ENCODE data around the gene SMIM11. TPM values are rescaled to one million over a fixed set of nuclear protein-coding genes. Genes with fewer than 3 reads are reported as not detected.

SMIM11 gene
- total and polyA plus RNA-seq, 2 donors (not counting 1 experiment from before 2014, with no cell fraction given), result 8.0 to 19.3 TPM

DNA sequence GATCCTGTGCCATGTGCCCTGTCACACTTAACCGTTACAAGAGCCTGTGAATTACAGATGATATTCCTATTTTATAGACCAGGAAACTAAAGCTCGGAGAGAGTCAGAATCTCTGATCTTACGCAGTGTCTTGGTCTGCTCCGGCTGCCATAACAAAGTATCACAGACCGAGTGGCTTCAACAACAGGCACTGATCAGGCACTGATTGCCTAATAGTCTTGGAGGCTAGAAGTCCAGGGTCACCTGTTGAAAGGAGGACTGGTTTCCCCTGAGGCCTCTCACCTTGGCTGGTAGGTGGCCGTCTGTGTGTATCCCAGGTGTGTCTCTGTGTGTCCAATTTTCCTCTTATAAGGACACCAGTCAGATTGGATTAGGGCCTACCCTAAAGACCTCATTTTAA is 43.0 kb upstream of the SMIM11 start:
- no peaks in the 10 kb centered on the region for H3K27me3 ChIP-seq (ENCODE audit: control insufficient read depth, insufficient read depth, low read length)
- no peak overlapping the region for H3K9ac ChIP-seq (ENCODE audit: insufficient read depth, low read length)
- no peak for TF ChIP-seq EZH2 (IDR thresholded peaks at IDR 0.05; ENCODE audit: low read length, missing control alignments)
- TF ChIP-seq, protein P1, sequence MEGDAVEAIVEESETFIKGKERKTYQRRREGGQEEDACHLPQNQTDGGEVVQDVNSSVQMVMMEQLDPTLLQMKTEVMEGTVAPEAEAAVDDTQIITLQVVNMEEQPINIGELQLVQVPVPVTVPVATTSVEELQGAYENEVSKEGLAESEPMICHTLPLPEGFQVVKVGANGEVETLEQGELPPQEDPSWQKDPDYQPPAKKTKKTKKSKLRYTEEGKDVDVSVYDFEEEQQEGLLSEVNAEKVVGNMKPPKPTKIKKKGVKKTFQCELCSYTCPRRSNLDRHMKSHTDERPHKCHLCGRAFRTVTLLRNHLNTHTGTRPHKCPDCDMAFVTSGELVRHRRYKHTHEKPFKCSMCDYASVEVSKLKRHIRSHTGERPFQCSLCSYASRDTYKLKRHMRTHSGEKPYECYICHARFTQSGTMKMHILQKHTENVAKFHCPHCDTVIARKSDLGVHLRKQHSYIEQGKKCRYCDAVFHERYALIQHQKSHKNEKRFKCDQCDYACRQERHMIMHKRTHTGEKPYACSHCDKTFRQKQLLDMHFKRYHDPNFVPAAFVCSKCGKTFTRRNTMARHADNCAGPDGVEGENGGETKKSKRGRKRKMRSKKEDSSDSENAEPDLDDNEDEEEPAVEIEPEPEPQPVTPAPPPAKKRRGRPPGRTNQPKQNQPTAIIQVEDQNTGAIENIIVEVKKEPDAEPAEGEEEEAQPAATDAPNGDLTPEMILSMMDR (conservative IDR thresholded peaks at IDR 0.05 in 1 of 2, IDR thresholded peaks at IDR 0.05 in 1 of 2; ENCODE audit: low read depth in 1 of 2, low read length in 2 of 2), result no peak
- H4K20me1 ChIP-seq (ENCODE audit: control insufficient read depth, extremely low read depth, insufficient read depth, low read length), result no peaks in the 10 kb centered on the region
- no peak overlapping the region for H3K27ac ChIP-seq (ENCODE audit: insufficient read depth, low read length)
- no peak overlapping the region for H3K4me2 ChIP-seq (ENCODE audit: extremely low read depth, insufficient read depth, low read length)
- H3K9me3 ChIP-seq (ENCODE audit: control insufficient read depth, insufficient read depth, low read depth, low read length), result no peaks in the 10 kb centered on the region
- no peaks in the 10 kb centered on the region for H3K79me2 ChIP-seq (ENCODE audit: control insufficient read depth, insufficient read depth, low read length)
- no peaks in the 10 kb centered on the region for H3K4me1 ChIP-seq (ENCODE audit: control insufficient read depth, extremely low read depth, insufficient read depth, low read length)
- no peak overlapping the region for H2AFZ ChIP-seq (ENCODE audit: low read length)
- DNase-seq (ENCODE audit: low read depth in 2 of 2), result no peak
- H3K36me3 ChIP-seq (ENCODE audit: control insufficient read depth, insufficient read depth, low read length), result no peaks in the 10 kb centered on the region
- H3K4me3 ChIP-seq (replicated peaks in 1 of 4; ENCODE audit: control extremely low read depth in 1 of 4, insufficient read depth in 1 of 4, low read depth in 3 of 4, low read length in 4 of 4), result no peak overlapping the region

DNA sequence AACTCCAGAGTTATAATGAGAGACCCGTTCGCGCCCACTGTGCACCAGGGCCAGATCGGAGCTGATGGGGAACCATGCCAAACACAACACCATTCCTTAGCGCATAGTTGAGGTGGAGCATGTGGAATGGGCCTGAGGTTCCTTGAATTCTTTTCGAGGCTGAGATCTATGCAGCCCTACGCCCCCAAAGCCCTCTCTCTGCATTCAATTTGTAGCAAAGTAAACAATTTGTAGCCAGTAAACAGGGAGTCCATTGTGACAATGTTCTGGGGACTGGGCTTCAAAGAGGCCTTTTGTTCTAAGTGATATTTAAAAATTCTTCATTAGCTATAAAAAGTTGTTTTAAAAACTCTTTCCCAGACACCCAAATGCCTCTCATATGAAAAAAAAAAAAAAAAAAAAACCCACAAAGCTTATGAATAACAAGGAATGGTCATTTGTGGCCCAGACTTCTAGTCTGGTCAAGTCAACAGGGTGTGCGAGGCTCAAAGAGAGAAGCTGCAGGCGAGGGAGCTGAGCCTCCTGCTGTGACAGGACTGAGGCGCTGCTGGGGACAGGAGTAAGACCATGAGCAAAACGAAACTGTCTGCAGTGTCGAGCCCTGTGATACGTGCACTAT is 42.1 kb upstream of the SMIM11 start:
- H3K4me3 ChIP-seq (replicated peaks in 1 of 4; ENCODE audit: control extremely low read depth in 1 of 4, insufficient read depth in 1 of 4, low read depth in 3 of 4, low read length in 4 of 4), result no peak overlapping the region
- H3K9ac ChIP-seq (ENCODE audit: insufficient read depth, low read length), result no peak overlapping the region
- H3K27ac ChIP-seq (ENCODE audit: insufficient read depth, low read length), result no peak overlapping the region
- no peaks in the 10 kb centered on the region for H3K4me1 ChIP-seq (ENCODE audit: control insufficient read depth, extremely low read depth, insufficient read depth, low read length)
- DNase-seq (ENCODE audit: low read depth in 2 of 2), result peak in 1 of 2 donors; percentile 89
- H3K79me2 ChIP-seq (ENCODE audit: control insufficient read depth, insufficient read depth, low read length), result no peaks in the 10 kb centered on the region
- no peaks in the 10 kb centered on the region for H3K9me3 ChIP-seq (ENCODE audit: control insufficient read depth, insufficient read depth, low read depth, low read length)
- no peak overlapping the region for H2AFZ ChIP-seq (ENCODE audit: low read length)
- H3K27me3 ChIP-seq (ENCODE audit: control insufficient read depth, insufficient read depth, low read length), result no peaks in the 10 kb centered on the region
- H3K36me3 ChIP-seq (ENCODE audit: control insufficient read depth, insufficient read depth, low read length), result no peaks in the 10 kb centered on the region
- H4K20me1 ChIP-seq (ENCODE audit: control insufficient read depth, extremely low read depth, insufficient read depth, low read length), result no peaks in the 10 kb centered on the region
- TF ChIP-seq EZH2 (IDR thresholded peaks at IDR 0.05; ENCODE audit: low read length, missing control alignments), result no peak
- TF ChIP-seq, protein P1 (conservative IDR thresholded peaks at IDR 0.05 in 1 of 2, IDR thresholded peaks at IDR 0.05 in 1 of 2; ENCODE audit: low read depth in 1 of 2, low read length in 2 of 2), result no peak
- H3K4me2 ChIP-seq (ENCODE audit: extremely low read depth, insufficient read depth, low read length), result no peak overlapping the region

DNA sequence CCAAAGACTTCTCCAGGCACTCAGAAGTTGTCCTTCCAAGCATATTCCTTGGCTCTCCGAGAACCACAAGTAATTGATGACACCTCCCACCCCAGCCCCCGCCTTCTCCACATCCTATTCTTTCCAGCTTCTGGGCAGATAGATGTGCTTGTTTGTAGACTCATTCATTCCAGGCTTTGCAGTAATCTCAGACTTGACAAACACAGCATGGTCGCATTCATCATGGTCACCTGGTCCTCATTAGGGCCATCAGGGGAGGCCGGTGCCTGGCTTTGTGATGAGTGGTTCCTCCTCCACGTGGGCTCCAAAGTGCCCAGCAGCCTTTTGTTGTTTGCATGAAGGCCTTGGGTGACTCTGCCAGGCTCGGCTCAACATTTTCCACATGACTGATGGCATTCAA is 40.0 kb upstream of the SMIM11 start:
- H4K20me1 ChIP-seq (ENCODE audit: control insufficient read depth, extremely low read depth, insufficient read depth, low read length), result no peaks in the 10 kb centered on the region
- H2AFZ ChIP-seq (ENCODE audit: low read length), result no peak overlapping the region
- peaks cover 2% of the 10 kb centered on the region for H3K27me3 ChIP-seq (ENCODE audit: control insufficient read depth, insufficient read depth, low read length)
- no peaks in the 10 kb centered on the region for H3K9me3 ChIP-seq (ENCODE audit: control insufficient read depth, insufficient read depth, low read depth, low read length)
- H3K4me2 ChIP-seq (ENCODE audit: extremely low read depth, insufficient read depth, low read length), result no peak overlapping the region
- H3K9ac ChIP-seq (ENCODE audit: insufficient read depth, low read length), result no peak overlapping the region
- no peaks in the 10 kb centered on the region for H3K36me3 ChIP-seq (ENCODE audit: control insufficient read depth, insufficient read depth, low read length)
- H3K4me1 ChIP-seq (ENCODE audit: control insufficient read depth, extremely low read depth, insufficient read depth, low read length), result no peaks in the 10 kb centered on the region
- H3K27ac ChIP-seq (ENCODE audit: insufficient read depth, low read length), result no peak overlapping the region
- H3K4me3 ChIP-seq (replicated peaks in 1 of 4; ENCODE audit: control extremely low read depth in 1 of 4, insufficient read depth in 1 of 4, low read depth in 3 of 4, low read length in 4 of 4), result no peak overlapping the region
- peak in 1 of 2 donors; percentile 70 for DNase-seq (ENCODE audit: low read depth in 2 of 2)
- TF ChIP-seq EZH2 (IDR thresholded peaks at IDR 0.05; ENCODE audit: low read length, missing control alignments), result no peak
- TF ChIP-seq, protein P1 (conservative IDR thresholded peaks at IDR 0.05 in 1 of 2, IDR thresholded peaks at IDR 0.05 in 1 of 2; ENCODE audit: low read depth in 1 of 2, low read length in 2 of 2), result no peak
- H3K79me2 ChIP-seq (ENCODE audit: control insufficient read depth, insufficient read depth, low read length), result no peaks in the 10 kb centered on the region

All from fibroblast of lung (primary cell).